Measurements from ENCODE around the gene ARL3. TPM values are rescaled to one million over a fixed set of nuclear protein-coding genes. Genes with fewer than 3 reads are reported as not detected.

Gene ARL3
- total RNA-seq, 2 experiments from 2014 or later = 0.99 to 1.3 TPM

DNA sequence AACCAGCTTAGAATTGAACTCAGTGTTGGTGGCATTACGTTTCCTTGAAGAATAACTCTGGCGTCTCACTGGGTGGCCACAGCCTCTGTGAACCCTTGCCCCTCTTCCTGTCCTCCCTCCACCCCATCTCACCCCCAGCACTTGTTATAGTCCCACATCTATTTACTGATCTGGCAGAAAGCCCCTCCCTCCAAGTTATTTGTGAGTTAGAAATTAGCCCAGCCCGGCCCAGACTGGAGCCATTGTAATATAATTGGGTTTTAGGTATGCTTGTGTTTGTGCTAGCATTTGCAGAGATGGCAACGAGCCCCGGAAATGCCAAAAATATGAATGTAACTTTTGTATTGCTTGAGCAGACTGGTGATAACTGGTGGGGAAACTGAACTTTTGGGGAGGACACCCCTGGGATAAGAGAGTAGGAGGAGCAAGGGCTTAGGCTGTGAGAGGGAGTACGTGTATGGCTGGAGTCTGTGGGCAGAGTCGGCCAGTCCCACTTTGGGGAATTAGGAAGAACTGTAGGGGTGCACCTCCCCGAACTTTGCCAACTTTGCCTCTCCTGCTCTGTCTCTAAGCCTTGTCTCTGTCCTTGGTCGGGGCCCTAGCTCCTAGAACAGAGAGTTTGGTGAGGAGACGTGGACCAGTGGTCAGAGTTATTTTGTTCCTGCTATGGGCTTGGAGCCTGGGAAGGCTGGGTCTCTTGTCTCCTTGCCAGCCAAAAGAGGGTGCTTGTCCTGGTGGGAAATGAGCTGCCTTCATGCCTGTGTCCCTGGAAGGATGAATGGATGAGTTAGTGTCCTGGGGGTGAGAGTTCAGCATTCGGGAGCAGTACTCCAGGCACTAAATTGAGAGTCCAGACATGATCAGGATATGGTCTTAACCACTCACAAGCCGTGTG lies 89.2 kb downstream of the ARL3 start:
- Histone ChIP-seq H3K27me3 (ENCODE audit: control insufficient read depth in 1 of 2, insufficient read depth in 2 of 2, low read length in 2 of 2) (no peaks in the 10 kb centered on the region), H3K4me1 (ENCODE audit: insufficient read depth, low read length) (peaks cover 17% of the 10 kb centered on the region), H3K4me3 (ENCODE audit: low read length) (no peak overlapping the region), H3K36me3 (ENCODE audit: insufficient read depth, low read length) (peaks cover 17% of the 10 kb centered on the region), H3K27ac (ENCODE audit: low read depth in 1 of 2, low read length in 2 of 2) (no peak overlapping the region), H3K9me3 (ENCODE audit: control insufficient read depth in 1 of 2, insufficient read depth in 1 of 2, low read length in 2 of 2) (no peaks in the 10 kb centered on the region)
- Mint-ChIP-seq H3K27me3 (no peaks in the 10 kb centered on the region), H3K27ac (peak overlapping the region; percentile 13), H3K36me3 (ENCODE audit: low read depth) (peaks cover 15% of the 10 kb centered on the region), H3K9me3 (no peaks in the 10 kb centered on the region), H3K4me1 (ENCODE audit: low read depth) (peaks cover 10% of the 10 kb centered on the region), H3K4me3 (no peak overlapping the region)
- TF ChIP-seq, protein P1, sequence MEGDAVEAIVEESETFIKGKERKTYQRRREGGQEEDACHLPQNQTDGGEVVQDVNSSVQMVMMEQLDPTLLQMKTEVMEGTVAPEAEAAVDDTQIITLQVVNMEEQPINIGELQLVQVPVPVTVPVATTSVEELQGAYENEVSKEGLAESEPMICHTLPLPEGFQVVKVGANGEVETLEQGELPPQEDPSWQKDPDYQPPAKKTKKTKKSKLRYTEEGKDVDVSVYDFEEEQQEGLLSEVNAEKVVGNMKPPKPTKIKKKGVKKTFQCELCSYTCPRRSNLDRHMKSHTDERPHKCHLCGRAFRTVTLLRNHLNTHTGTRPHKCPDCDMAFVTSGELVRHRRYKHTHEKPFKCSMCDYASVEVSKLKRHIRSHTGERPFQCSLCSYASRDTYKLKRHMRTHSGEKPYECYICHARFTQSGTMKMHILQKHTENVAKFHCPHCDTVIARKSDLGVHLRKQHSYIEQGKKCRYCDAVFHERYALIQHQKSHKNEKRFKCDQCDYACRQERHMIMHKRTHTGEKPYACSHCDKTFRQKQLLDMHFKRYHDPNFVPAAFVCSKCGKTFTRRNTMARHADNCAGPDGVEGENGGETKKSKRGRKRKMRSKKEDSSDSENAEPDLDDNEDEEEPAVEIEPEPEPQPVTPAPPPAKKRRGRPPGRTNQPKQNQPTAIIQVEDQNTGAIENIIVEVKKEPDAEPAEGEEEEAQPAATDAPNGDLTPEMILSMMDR (IDR thresholded peaks at IDR 0.05) = no peak
- DNase-seq (no peak), ATAC-seq (ENCODE audit: poor library complexity) (no peak)
- CTCF ChIA-PET = no interaction called here
- POLR2A ChIA-PET = no interaction called here
- intact Hi-C loops (cut with DNase I, micrococcal nuclease) = no loop called here

DNA sequence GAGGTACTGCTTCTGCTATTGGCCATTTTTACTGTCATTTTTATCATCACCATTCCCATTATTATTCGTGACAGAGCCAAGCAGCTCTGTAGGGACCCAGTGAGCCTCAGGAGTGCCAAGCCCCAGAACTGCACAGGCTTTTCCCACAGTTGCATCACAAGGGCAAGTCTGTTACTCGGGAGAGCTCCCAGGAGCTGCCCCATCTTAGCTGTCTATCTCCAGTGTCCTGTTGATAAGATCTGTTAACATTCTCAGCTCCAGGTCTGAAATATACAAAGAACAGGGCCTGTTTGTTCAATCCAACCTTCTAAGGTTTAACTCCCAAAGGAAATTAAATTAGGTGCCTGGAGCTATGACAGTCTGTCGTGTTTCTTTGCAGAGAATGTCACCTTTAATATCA lies 90.1 kb downstream of the ARL3 start:
- peaks cover 22% of the 10 kb centered on the region for H3K36me3 Mint-ChIP-seq (ENCODE audit: low read depth)
- DNase-seq (no peak), ATAC-seq (ENCODE audit: poor library complexity) (no peak)
- no peak overlapping the region for H3K27ac ChIP-seq (ENCODE audit: low read depth in 1 of 2, low read length in 2 of 2)
- no peaks in the 10 kb centered on the region for H3K27me3 Mint-ChIP-seq
- no peak overlapping the region for H3K4me3 Mint-ChIP-seq
- CTCF ChIA-PET = no interaction called here
- no peak overlapping the region for H3K4me3 ChIP-seq (ENCODE audit: low read length)
- POLR2A ChIA-PET = no interaction called here
- no peak overlapping the region for H3K27ac Mint-ChIP-seq
- peaks cover 10% of the 10 kb centered on the region for H3K4me1 Mint-ChIP-seq (ENCODE audit: low read depth)
- TF ChIP-seq, protein P1 (IDR thresholded peaks at IDR 0.05) = no peak
- no peaks in the 10 kb centered on the region for H3K9me3 ChIP-seq (ENCODE audit: control insufficient read depth in 1 of 2, insufficient read depth in 1 of 2, low read length in 2 of 2)
- peaks cover 17% of the 10 kb centered on the region for H3K4me1 ChIP-seq (ENCODE audit: insufficient read depth, low read length)
- H3K27me3 ChIP-seq (ENCODE audit: control insufficient read depth in 1 of 2, insufficient read depth in 2 of 2, low read length in 2 of 2) = no peaks in the 10 kb centered on the region
- no peaks in the 10 kb centered on the region for H3K9me3 Mint-ChIP-seq
- intact Hi-C loops (cut with DNase I, micrococcal nuclease) = no loop called here
- peaks cover 19% of the 10 kb centered on the region for H3K36me3 ChIP-seq (ENCODE audit: insufficient read depth, low read length)

Other genes with a start within 250 kb of the ARL3 start
- 10 to 100 TPM; 43.3 to 46.3 TPM for gene ACTR1A, start 211.7 kb downstream of the ARL3 start, total RNA-seq
- gene SUFU, start 210.4 kb downstream of the ARL3 start, total RNA-seq = 1 to 10 TPM; 6.7 to 7.3 TPM
- gene TRIM8, start 69.9 kb downstream of the ARL3 start, total RNA-seq = 10 to 100 TPM; 80.9 to 81.6 TPM
- 1 to 10 TPM; 6.4 to 7.6 TPM for gene SFXN2, start 239 bp upstream of the ARL3 start, total RNA-seq
- gene WBP1L, start 29.6 kb upstream of the ARL3 start, total RNA-seq = 1 to 10 TPM; 6.1 to 6.5 TPM
- gene CYP17A1, start 123.0 kb upstream of the ARL3 start, total RNA-seq = not detected
- 10 to 100 TPM; 10.6 to 11.6 TPM for gene BORCS7, start 139.9 kb upstream of the ARL3 start, total RNA-seq
- under 1 TPM; 0.67 to 0.77 TPM for gene AS3MT, start 155.1 kb upstream of the ARL3 start, total RNA-seq
- 1 to 10 TPM; 8.4 to 8.9 TPM for gene CNNM2, start 203.9 kb upstream of the ARL3 start, total RNA-seq

All from CD4-positive, alpha-beta T cell (primary cell).